ENCODE results near the gene SWAP70.
A peak's percentile ranks its signal among the peaks of the same experiment; 100 is the strongest.
"Not testable (repeated sequence)": the region's sequence is repeated elsewhere in the genome, so short reads cannot be mapped to it uniquely, and the experiment has no call there.

The SWAP70 gene

GRCh38 chr11:9619971-9620370 is 43.9 kb upstream of the SWAP70 start:
- no peak for DNase-seq (ENCODE audit: low read depth in 2 of 2)
- no peak for TF ChIP-seq CTCF (IDR thresholded peaks at IDR 0.05; ENCODE audit: low read depth, low read length)
- no peak overlapping the region for H3K4me3 ChIP-seq (replicated peaks in 1 of 2; ENCODE audit: low read depth in 2 of 2, low read length in 2 of 2)

- not testable (repeated sequence) for H3K4me3 ChIP-seq (replicated peaks in 1 of 2; ENCODE audit: low read depth in 2 of 2, low read length in 2 of 2); DNase-seq (ENCODE audit: low read depth in 2 of 2)
Observed at GRCh38 chr11:9622353-9622752, 41.5 kb upstream of the SWAP70 start.

- not testable (repeated sequence) for DNase-seq (ENCODE audit: low read depth in 2 of 2); H3K4me3 ChIP-seq (replicated peaks in 1 of 2; ENCODE audit: low read depth in 2 of 2, low read length in 2 of 2)
Observed at GRCh38 chr11:9623053-9623452, 40.8 kb upstream of the SWAP70 start.

GRCh38 chr11:9624448-9624847 is 39.4 kb upstream of the SWAP70 start:
- H3K4me3 ChIP-seq (replicated peaks in 1 of 2; ENCODE audit: low read depth in 2 of 2, low read length in 2 of 2) = no peak overlapping the region
- TF ChIP-seq CTCF (IDR thresholded peaks at IDR 0.05; ENCODE audit: low read depth, low read length) = no peak
- no peak for DNase-seq (ENCODE audit: low read depth in 2 of 2)

GRCh38 chr11:9625162-9625561 is 38.7 kb upstream of the SWAP70 start:
- peak in 1 of 2 donors; percentile 16 for DNase-seq (ENCODE audit: low read depth in 2 of 2)
- no peak for TF ChIP-seq CTCF (IDR thresholded peaks at IDR 0.05; ENCODE audit: low read depth, low read length)
- H3K4me3 ChIP-seq (replicated peaks in 1 of 2; ENCODE audit: low read depth in 2 of 2, low read length in 2 of 2) = no peak overlapping the region

- DNase-seq (ENCODE audit: low read depth in 2 of 2) = no peak
- H3K4me3 ChIP-seq (replicated peaks in 1 of 2; ENCODE audit: low read depth in 2 of 2, low read length in 2 of 2) = no peak overlapping the region
- no peak for TF ChIP-seq CTCF (IDR thresholded peaks at IDR 0.05; ENCODE audit: low read depth, low read length)
Observed at GRCh38 chr11:9625728-9626127, 38.1 kb upstream of the SWAP70 start.

- H3K4me3 ChIP-seq (replicated peaks in 1 of 2; ENCODE audit: low read depth in 2 of 2, low read length in 2 of 2) = no peak overlapping the region
- TF ChIP-seq CTCF (IDR thresholded peaks at IDR 0.05; ENCODE audit: low read depth, low read length) = no peak
Observed at GRCh38 chr11:9626496-9627394, 37.1 kb upstream of the SWAP70 start.

GRCh38 chr11:9629064-9629463 is 34.8 kb upstream of the SWAP70 start:
- no peak for TF ChIP-seq CTCF (IDR thresholded peaks at IDR 0.05; ENCODE audit: low read depth, low read length)

More at GRCh38 chr11:9626496-9627394, 37.1 kb upstream of the SWAP70 start:
- peak in 1 of 2 donors; percentile 9 for DNase-seq (ENCODE audit: low read depth in 2 of 2)

More at GRCh38 chr11:9629064-9629463, 34.8 kb upstream of the SWAP70 start:
- no peak overlapping the region for H3K4me3 ChIP-seq (replicated peaks in 1 of 2; ENCODE audit: low read depth in 2 of 2, low read length in 2 of 2)
- DNase-seq (ENCODE audit: low read depth in 2 of 2) = no peak
